ENCODE data around the gene SETD1B. TPM values are rescaled to one million over a fixed set of nuclear protein-coding genes. Genes with fewer than 3 reads are reported as not detected.

The SETD1B gene
- total RNA-seq, 2 donors from 2014 or later: 13.8 to 16.7 TPM

GRCh38 chr12:121776190-121777098, 27.4 kb upstream of the SETD1B start:
- ATAC-seq (peak; percentile 72 to 73), DNase-seq (ENCODE audit: low spot score in 2 of 2) (peak; percentile 81 to 96)
- Mint-ChIP-seq H3K9me3 (no peaks in the 10 kb centered on the region), H3K27ac (peak overlapping the region; percentile 31 to 73), H3K36me3 (no peaks in the 10 kb centered on the region)

GRCh38 chr12:121778567-121779421, 25.0 kb upstream of the SETD1B start:
- DNase-seq (ENCODE audit: low spot score in 2 of 2) (no peak), ATAC-seq (no peak)
- peak overlapping the region; percentile 38 to 90 for H3K27ac Mint-ChIP-seq
- peaks cover 1 to 2% of the 10 kb centered on the region in 2 donors for H3K36me3 Mint-ChIP-seq
- no peaks in the 10 kb centered on the region for H3K9me3 Mint-ChIP-seq

- peaks cover 5 to 7% of the 10 kb centered on the region in 2 donors for H3K36me3 Mint-ChIP-seq
- H3K9me3 Mint-ChIP-seq: no peaks in the 10 kb centered on the region
- no peak for ATAC-seq
- no peak for DNase-seq (ENCODE audit: low spot score in 2 of 2)
- peak overlapping the region; percentile 38 to 90 for H3K27ac Mint-ChIP-seq
These were observed 24.4 kb upstream of the SETD1B start for GRCh38 chr12:121779422-121779895.

GRCh38 chr12:121780429-121780828, 23.4 kb upstream of the SETD1B start:
- ATAC-seq (no peak), DNase-seq (ENCODE audit: low spot score in 2 of 2) (no peak)
- peaks cover 5 to 7% of the 10 kb centered on the region in 2 donors for H3K36me3 Mint-ChIP-seq
- H3K27ac Mint-ChIP-seq: peak overlapping the region; percentile 65 to 90
- no peaks in the 10 kb centered on the region for H3K9me3 Mint-ChIP-seq

GRCh38 chr12:121781484-121781997, 22.3 kb upstream of the SETD1B start:
- Mint-ChIP-seq H3K27ac (peak overlapping the region; percentile 90 to 95), H3K9me3 (no peaks in the 10 kb centered on the region), H3K36me3 (peaks cover 5 to 15% of the 10 kb centered on the region in 2 donors)
- DNase-seq (ENCODE audit: low spot score in 2 of 2) (no peak), ATAC-seq (peak in 1 of 2 donors; percentile 21)

- no peak for DNase-seq (ENCODE audit: low spot score in 2 of 2)
- ATAC-seq: peak; percentile 76 to 79
- peaks cover 5 to 22% of the 10 kb centered on the region in 2 donors for H3K36me3 Mint-ChIP-seq
- H3K27ac Mint-ChIP-seq: peak overlapping the region; percentile 90 to 95
- no peaks in the 10 kb centered on the region for H3K9me3 Mint-ChIP-seq
These were observed 21.5 kb upstream of the SETD1B start for GRCh38 chr12:121781998-121782979.

GRCh38 chr12:121783766-121784165, 20.0 kb upstream of the SETD1B start:
- Mint-ChIP-seq H3K36me3 (peaks cover 5 to 27% of the 10 kb centered on the region in 2 donors), H3K27ac (peak overlapping the region; percentile 90 to 91), H3K9me3 (no peaks in the 10 kb centered on the region)
- DNase-seq (ENCODE audit: low spot score in 2 of 2) (no peak), ATAC-seq (no peak)

GRCh38 chr12:121784460-121784859, 19.3 kb upstream of the SETD1B start:
- H3K36me3 Mint-ChIP-seq: peaks cover 5 to 27% of the 10 kb centered on the region in 2 donors
- DNase-seq (ENCODE audit: low spot score in 2 of 2): no peak
- peak; percentile 40 to 50 for ATAC-seq
- no peaks in the 10 kb centered on the region for H3K9me3 Mint-ChIP-seq
- H3K27ac Mint-ChIP-seq: peak overlapping the region; percentile 90 to 91

GRCh38 chr12:121786440-121786825, 17.4 kb upstream of the SETD1B start:
- ATAC-seq: no peak
- H3K27ac Mint-ChIP-seq: peak overlapping the region; percentile 86 to 97
- no peaks in the 10 kb centered on the region for H3K9me3 Mint-ChIP-seq
- DNase-seq (ENCODE audit: low spot score in 2 of 2): peak in 1 of 2 donors; percentile 76
- H3K36me3 Mint-ChIP-seq: peaks cover 16 to 40% of the 10 kb centered on the region in 2 donors

GRCh38 chr12:121787063-121788025, 16.5 kb upstream of the SETD1B start:
- no peak for ATAC-seq
- peak overlapping the region; percentile 87 to 97 for H3K27ac Mint-ChIP-seq
- no peaks in the 10 kb centered on the region for H3K9me3 Mint-ChIP-seq
- peaks cover 24 to 46% of the 10 kb centered on the region in 2 donors for H3K36me3 Mint-ChIP-seq
- DNase-seq (ENCODE audit: low spot score in 2 of 2): no peak

GRCh38 chr12:121788176-121788818, 15.5 kb upstream of the SETD1B start:
- DNase-seq (ENCODE audit: low spot score in 2 of 2) (no peak), ATAC-seq (no peak)
- peak overlapping the region; percentile 60 to 97 for H3K27ac Mint-ChIP-seq
- peaks cover 29 to 49% of the 10 kb centered on the region in 2 donors for H3K36me3 Mint-ChIP-seq
- H3K9me3 Mint-ChIP-seq: no peaks in the 10 kb centered on the region

GRCh38 chr12:121789233-121789781, 14.5 kb upstream of the SETD1B start:
- Mint-ChIP-seq H3K36me3 (peaks cover 24 to 43% of the 10 kb centered on the region in 2 donors), H3K27ac (peak overlapping the region; percentile 94 to 97), H3K9me3 (no peaks in the 10 kb centered on the region)
- DNase-seq (ENCODE audit: low spot score in 2 of 2) (no peak), ATAC-seq (no peak)

- Mint-ChIP-seq H3K9me3 (no peaks in the 10 kb centered on the region), H3K36me3 (peaks cover 24 to 43% of the 10 kb centered on the region in 2 donors), H3K27ac (peak overlapping the region; percentile 94 to 97)
- DNase-seq (ENCODE audit: low spot score in 2 of 2) (peak; percentile 86 to 90), ATAC-seq (peak; percentile 57 to 59)
These were observed 13.7 kb upstream of the SETD1B start for GRCh38 chr12:121789800-121790728.
